SK-N-MC (cell line): ENCODE measurements around the gene ERGIC1.

Experiments
- DNase-seq: peaks from one replicate; pipeline ENCODE4 v3.0.0-alpha.2; 2011; ENCODE audit warnings: low read depth, low spot score
- H3K27ac ChIP-seq: fragments of 200-600 bp; sonication (generic); 2 replicates; pipeline ENCODE4 v1.5.1; 2016; ENCODE audit warnings: mixed run types
- H3K36me3 ChIP-seq: fragments of 200-600 bp; sonication (generic); 2 replicates; pipeline ENCODE4 v1.6.1; 2017; ENCODE audit warnings: antibody characterized with exemption, low read length, mixed read lengths; ENCODE audit not compliant: insufficient read depth
- H3K4me3 ChIP-seq: fragments of 200-600 bp; sonication (generic); 2 replicates; pipeline ENCODE4 v1.5.1; 2016
- H3K9ac ChIP-seq: fragments of 200-600 bp; sonication (generic); 2 replicates; pipeline ENCODE4 v1.8.0; 2017; ENCODE audit warnings: mixed run types, mixed read lengths; ENCODE audit not compliant: insufficient read length
- H3K9me3 ChIP-seq: fragments of 200-600 bp; sonication (generic); 2 replicates; pipeline ENCODE4 v1.6.1; 2017; ENCODE audit warnings: low read depth, mild to moderate bottlenecking, antibody characterized with exemption, low read length, moderate library complexity, mixed read lengths
- EZH2 ChIP-seq: fragments of 200-600 bp; sonication (generic); IDR thresholded peaks from one replicate; pipeline ENCODE4 v1.6.1; 2017; ENCODE audit warnings: antibody characterized with exemption
- FOXP2 ChIP-seq: optimal IDR thresholded peaks from 2 replicates; pipeline ENCODE3; 2011; ENCODE audit warnings: mild to moderate bottlenecking, moderate library complexity; ENCODE audit not compliant: insufficient read depth; ENCODE audit errors: extremely low read length, control extremely low read depth
- POLR2AphosphoS5 ChIP-seq: IDR thresholded peaks from 2 replicates; pipeline ENCODE4 v1.6.1; 2012; ENCODE audit warnings: mild to moderate bottlenecking, low read depth, low read length, borderline replicate concordance

Gene ERGIC1

GRCh38 chr5:172791726-172792445, 42.2 kb upstream of the ERGIC1 start:
- no peak overlapping the region for H3K4me3 ChIP-seq
- no peaks in the 10 kb centered on the region for H3K9me3 ChIP-seq
- DNase-seq, result no peak
- no peak for TF ChIP-seq POLR2AphosphoS5
- TF ChIP-seq EZH2, result no peak
- no peak for TF ChIP-seq FOXP2
- no peaks in the 10 kb centered on the region for H3K36me3 ChIP-seq
- no peak overlapping the region for H3K9ac ChIP-seq
- no peak overlapping the region for H3K27ac ChIP-seq

- no peak for DNase-seq
- H3K9me3 ChIP-seq, result no peaks in the 10 kb centered on the region
- no peak overlapping the region for H3K9ac ChIP-seq
- TF ChIP-seq EZH2 (no peak), FOXP2 (no peak), POLR2AphosphoS5 (no peak)
- H3K27ac ChIP-seq, result no peak overlapping the region
- no peaks in the 10 kb centered on the region for H3K36me3 ChIP-seq
- H3K4me3 ChIP-seq, result no peak overlapping the region
Observed at GRCh38 chr5:172792701-172793570, 41.1 kb upstream of the ERGIC1 start.

GRCh38 chr5:172793577-172794488, 40.2 kb upstream of the ERGIC1 start:
- Histone ChIP-seq H3K27ac (no peak overlapping the region), H3K36me3 (no peaks in the 10 kb centered on the region), H3K4me3 (no peak overlapping the region), H3K9me3 (no peaks in the 10 kb centered on the region), H3K9ac (no peak overlapping the region)
- no peak for DNase-seq
- TF ChIP-seq FOXP2, result no peak
- no peak for TF ChIP-seq POLR2AphosphoS5
- TF ChIP-seq EZH2, result no peak

GRCh38 chr5:172795318-172795977, 38.6 kb upstream of the ERGIC1 start:
- DNase-seq, result no peak
- H3K9ac ChIP-seq, result no peak overlapping the region
- H3K9me3 ChIP-seq, result no peaks in the 10 kb centered on the region
- no peak for TF ChIP-seq EZH2
- no peaks in the 10 kb centered on the region for H3K36me3 ChIP-seq
- H3K27ac ChIP-seq, result no peak overlapping the region
- H3K4me3 ChIP-seq, result no peak overlapping the region

GRCh38 chr5:172796306-172796705, 37.7 kb upstream of the ERGIC1 start:
- Histone ChIP-seq H3K27ac (no peak overlapping the region), H3K36me3 (no peaks in the 10 kb centered on the region), H3K4me3 (no peak overlapping the region), H3K9ac (no peak overlapping the region), H3K9me3 (no peaks in the 10 kb centered on the region)
- DNase-seq, result no peak
- TF ChIP-seq FOXP2 (no peak), POLR2AphosphoS5 (no peak), EZH2 (no peak)

GRCh38 chr5:172797771-172798191, 36.3 kb upstream of the ERGIC1 start:
- no peak overlapping the region for H3K9ac ChIP-seq
- TF ChIP-seq FOXP2, result no peak
- no peak for TF ChIP-seq EZH2
- no peak for TF ChIP-seq POLR2AphosphoS5
- H3K9me3 ChIP-seq, result no peaks in the 10 kb centered on the region
- no peak for DNase-seq
- no peak overlapping the region for H3K4me3 ChIP-seq
- H3K36me3 ChIP-seq, result no peaks in the 10 kb centered on the region
- no peak overlapping the region for H3K27ac ChIP-seq

GRCh38 chr5:172798422-172799215, 35.4 kb upstream of the ERGIC1 start:
- no peaks in the 10 kb centered on the region for H3K36me3 ChIP-seq
- H3K4me3 ChIP-seq, result no peak overlapping the region
- TF ChIP-seq FOXP2 (no peak), EZH2 (no peak), POLR2AphosphoS5 (no peak)
- DNase-seq, result no peak
- no peaks in the 10 kb centered on the region for H3K9me3 ChIP-seq
- H3K27ac ChIP-seq, result no peak overlapping the region
- H3K9ac ChIP-seq, result no peak overlapping the region
